D721Med (cell line): ENCODE results near the gene VCY.
"Not testable (repeated sequence)": the region's sequence is repeated elsewhere in the genome, so short reads cannot be mapped to it uniquely, and the experiment has no call there.

Source experiments
- DNase-seq: peaks from one replicate; pipeline ENCODE4 v3.0.0; 2011; ENCODE audit warnings: low spot score; ENCODE audit not compliant: insufficient read length
- FAIRE-seq: peaks from 2 replicates; lab custom pipeline; 2011; peaks lifted over from hg19 to GRCh38; lab: Jason Lieb, UNC

Gene VCY

GRCh38 chrY:13986373-13986772 lies at the start of gene VCY:
Gene VCY, minus strand, starts transcription at chrY:13986473. Its CDS starts 33 bp downstream, at chrY:13986440.
- DNase-seq, FAIRE-seq: not testable (repeated sequence)

GRCh38 chrY:14030395-14030794 lies 44.1 kb upstream of the VCY start:
- FAIRE-seq, DNase-seq: not testable (repeated sequence)

- not testable (repeated sequence) for DNase-seq, FAIRE-seq
These were observed 25.6 kb upstream of the VCY start for GRCh38 chrY:14011916-14012315.

GRCh38 chrY:13942406-13942805 lies 43.9 kb downstream of the VCY start:
- FAIRE-seq, DNase-seq: not testable (repeated sequence)
